T47D (cell line): Measurements from ENCODE around the gene ZBED6.

Source experiments
- DNase-seq, 2 experiments: peaks; one replicate each; pipeline versions ENCODE4 v3.0.0 to v3.0.0-alpha.2; 2011 to 2012; ENCODE audit warnings: low read depth in 1 of 2, low spot score in 1 of 2
- JUND ChIP-seq: IDR thresholded peaks from 2 replicates; pipeline ENCODE4 v1.6.1; 2012; ENCODE audit warnings: low read depth
- in situ Hi-C: cut with HindIII; loops from 2 replicates; pipeline ENCODE4 v1.10.0; 2016; ENCODE audit warnings: low sequenced_read_pairs, low pct_unique_long_range_greater_than_20kb

ZBED6 gene

DNA sequence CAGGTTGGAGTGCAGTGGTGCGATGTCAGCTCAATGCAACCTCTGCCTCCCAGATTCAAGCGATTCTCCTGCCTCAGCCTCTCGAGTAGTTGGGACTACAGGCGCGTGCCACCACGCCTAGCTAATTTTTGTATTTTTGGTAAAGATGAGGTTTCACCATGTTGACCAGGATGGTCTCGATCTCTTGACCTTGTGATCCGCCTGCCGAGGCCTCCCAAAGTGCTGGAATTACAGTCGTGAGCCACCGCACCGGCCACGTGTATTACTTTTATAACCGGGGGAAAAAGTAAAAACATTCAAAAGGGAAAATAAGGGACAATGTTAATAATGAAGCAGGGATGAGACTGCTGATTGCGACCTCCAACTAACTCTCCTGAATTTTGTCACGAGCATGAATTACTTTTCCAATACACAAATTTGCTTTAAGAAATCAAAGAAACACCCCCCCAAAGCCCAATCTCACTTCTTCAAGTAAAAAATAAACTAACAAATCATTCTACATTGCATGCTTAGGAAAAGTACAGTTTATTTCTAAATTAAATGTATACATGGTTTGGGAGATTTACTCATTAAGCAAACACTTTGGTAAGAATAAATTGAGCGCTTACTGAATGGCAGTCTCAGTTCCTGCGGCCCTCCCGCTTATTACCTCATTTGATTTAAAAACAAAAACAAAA, 521 bp upstream of the ZBED6 start:
- in situ Hi-C loops = no loop called here
- no peak for DNase-seq
- no peak for TF ChIP-seq JUND

DNA sequence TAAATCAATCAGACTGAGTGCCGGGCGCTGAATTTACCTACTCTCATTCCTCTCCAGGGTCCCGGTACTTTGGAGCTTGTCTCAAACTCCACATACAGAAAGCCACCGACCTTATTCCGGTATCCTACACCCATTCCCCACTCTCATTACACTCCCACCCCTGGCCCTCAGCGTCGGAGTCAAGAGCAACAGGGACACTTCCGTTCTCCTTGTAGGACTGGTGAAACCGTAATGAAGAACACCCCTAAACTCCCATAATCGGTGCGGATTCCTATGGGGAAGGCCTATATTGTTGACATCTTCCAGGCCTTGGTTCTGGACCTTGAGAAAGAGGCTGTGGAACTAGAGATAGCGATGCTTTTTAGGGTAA, 798 bp downstream of the ZBED6 start:
- peak in 1 of 2 experiments; percentile 54 for DNase-seq
- in situ Hi-C loops = no loop called here

DNA sequence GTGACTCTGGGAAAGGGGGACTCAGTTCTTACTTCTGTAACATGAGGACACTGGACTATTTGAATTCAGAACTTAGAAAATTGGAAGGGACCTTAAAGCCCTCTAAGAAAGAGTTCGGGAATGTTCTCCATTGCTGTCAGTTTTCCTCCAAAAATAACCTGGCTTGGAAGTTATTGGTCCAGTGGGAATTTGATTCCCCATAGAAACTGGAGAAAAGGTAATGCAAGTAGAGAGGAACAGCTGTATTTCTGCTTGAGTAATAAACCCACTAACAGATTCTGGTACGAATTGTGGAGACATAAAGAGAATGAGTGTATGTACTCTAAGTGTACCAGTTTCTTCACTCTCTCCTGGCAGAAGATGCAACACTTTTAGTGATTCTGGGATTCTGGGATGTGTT, 1.8 kb downstream of the ZBED6 start:
- in situ Hi-C loops = no loop called here
- TF ChIP-seq JUND = no peak
- no peak for DNase-seq

More for the DNA sequence above, 798 bp downstream of the ZBED6 start:
- TF ChIP-seq JUND = no peak

DNA sequence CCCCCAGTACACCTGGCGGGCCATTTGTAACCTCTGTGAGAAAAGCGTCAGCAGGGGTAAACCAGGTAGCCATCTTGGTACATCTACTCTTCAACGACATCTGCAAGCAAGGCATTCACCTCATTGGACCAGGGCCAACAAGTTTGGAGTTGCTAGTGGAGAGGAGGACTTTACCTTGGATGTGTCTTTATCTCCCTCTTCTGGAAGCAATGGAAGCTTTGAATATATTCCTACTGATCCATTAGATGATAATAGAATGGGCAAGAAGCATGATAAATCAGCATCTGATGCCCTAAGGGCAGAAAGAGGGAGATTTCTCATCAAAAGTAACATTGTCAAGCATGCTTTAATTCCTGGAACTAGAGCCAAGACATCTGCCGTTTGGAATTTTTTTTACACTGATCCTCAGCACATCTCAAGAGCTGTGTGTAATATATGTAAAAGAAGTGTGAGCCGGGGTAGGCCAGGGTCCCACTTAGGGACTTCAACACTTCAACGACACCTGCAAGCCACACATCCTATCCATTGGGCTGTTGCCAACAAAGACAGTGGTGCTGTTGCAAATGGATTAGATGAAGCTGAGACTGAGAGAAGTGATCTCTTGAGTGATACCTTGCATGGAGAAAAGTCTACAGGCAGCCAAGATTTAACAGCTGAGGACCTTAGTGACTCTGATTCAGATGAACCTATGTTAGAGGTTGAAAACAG, 2.7 kb downstream of the ZBED6 start:
- DNase-seq = peak in 1 of 2 experiments; percentile 47
- no peak for TF ChIP-seq JUND
- in situ Hi-C loops = no loop called here

DNA sequence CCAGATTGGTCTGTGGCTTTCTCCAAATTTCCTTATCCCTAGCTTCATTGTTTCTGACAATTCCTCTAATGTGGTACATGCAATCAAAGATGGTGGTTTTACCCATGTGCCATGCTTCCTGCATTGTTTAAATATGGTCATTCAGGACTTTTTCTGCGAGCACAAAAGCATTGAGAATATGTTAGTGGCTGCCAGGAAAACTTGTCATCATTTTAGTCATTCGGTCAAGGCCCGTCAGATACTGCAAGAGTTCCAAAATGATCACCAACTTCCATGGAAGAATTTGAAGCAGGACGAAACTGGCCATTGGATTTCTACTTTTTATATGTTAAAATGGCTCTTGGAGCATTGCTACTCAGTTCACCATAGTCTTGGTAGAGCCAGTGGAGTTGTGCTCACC, 3.7 kb downstream of the ZBED6 start:
- TF ChIP-seq JUND = no peak
- in situ Hi-C loops = no loop called here
- DNase-seq = no peak

DNA sequence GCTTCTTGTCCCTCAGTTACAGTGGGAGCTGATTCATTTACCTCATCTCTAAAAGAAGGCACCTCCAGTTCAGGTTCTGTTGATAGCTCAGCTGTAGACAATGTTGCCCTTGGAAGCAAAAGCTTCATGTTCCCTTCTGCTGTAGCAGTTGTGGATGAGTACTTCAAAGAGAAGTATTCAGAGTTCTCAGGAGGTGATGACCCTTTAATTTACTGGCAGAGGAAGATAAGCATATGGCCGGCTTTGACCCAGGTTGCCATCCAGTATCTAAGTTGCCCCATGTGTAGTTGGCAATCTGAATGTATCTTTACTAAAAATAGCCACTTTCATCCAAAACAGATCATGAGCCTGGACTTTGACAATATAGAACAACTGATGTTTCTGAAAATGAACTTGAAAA, 4.5 kb downstream of the ZBED6 start:
- no peak for DNase-seq
- no peak for TF ChIP-seq JUND
- in situ Hi-C loops = no loop called here

DNA sequence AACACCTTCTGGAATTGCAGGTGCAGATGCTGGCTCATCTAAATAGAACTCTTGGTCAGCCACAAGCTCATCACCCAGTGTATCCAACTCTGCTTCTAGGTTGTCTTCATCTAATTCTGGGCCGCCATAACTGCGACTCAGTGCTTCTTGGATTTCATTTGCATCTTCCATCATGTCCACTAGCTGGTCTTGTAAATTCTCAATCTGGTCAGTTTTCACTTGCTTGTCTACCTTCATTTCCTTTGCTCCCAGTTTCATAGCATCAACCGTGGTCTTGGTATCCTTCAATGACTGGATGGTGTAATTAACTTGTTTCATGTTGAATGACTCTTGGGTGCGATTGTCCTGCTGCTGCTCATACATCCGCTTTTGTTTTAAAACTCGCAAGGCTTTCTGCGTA, 10.3 kb downstream of the ZBED6 start:
- TF ChIP-seq JUND = no peak
- no peak for DNase-seq
- in situ Hi-C loops = no loop called here

DNA sequence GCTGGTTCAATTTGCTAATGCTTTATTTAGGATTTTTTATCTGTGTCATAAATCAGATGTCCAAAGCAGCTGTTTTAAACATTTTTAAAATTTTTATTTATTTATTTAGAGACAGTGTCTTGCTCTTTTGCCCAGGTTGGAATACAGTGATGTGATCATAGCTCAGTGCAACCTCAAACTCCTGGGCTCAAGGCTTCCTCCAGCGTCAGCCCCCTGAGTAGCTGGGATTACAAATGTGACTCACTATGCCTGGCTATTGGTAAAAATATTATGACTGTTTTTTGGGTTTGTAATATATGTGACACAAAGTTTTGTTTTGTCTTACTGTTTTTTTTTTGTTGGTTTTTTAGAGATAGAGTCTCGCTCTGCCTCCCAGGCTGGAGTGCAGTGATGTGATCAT, 11.8 kb downstream of the ZBED6 start:
- TF ChIP-seq JUND = no peak
- in situ Hi-C loops = no loop called here
- no peak for DNase-seq

DNA sequence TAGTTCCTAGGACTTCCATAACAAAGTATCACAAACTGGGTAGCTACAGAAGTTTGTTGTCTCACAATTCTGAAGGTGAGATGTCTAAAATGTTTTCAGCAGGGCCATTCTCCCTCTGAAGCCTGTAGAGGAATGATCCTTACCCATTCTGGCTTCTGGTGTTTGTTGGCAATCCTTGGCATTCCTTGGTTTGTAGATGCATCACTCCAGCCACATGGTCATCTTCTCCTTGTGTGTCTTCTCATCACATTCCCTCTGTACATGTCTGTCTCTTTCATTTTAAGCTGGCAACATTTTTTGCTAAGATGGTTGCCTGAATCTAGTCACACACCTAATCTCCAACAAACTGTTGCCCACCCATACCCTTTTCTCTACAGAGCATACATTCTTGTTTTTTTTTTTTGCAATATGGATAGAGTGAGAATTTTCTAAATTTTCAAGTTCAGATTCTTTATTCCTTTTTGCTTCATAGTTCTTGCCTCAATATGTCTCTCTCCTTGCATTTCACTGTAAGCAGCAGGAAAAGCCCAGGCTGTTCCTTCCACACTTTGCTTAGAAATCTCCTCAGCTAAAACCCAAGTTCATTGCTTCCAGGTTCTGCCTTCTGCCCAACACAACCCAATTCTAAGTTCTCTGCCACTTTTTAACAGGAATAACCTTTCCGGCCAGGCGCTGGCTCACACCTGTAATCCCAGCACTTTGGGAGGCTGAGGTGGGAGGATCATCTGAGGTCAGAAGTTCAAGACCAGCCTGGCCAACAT, 18.3 kb downstream of the ZBED6 start:
- TF ChIP-seq JUND = no peak
- in situ Hi-C loops = no loop called here
- DNase-seq = no peak

DNA sequence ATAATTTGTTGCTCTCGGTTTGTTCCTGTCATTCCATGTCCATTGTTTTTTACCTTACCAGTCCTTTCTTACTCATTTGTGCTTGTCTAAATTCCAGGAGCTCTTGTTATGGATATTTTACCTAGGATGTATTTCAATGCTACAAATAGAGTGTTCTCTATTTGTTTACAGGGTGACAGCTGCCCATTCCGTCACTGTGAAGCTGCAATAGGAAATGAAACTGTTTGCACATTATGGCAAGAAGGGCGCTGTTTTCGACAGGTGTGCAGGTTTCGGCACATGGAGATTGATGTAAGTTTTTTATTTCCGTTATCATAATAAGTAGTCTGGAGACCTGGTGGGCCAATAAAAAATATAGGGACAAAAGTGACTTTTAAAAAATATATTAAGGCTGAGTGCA, 23.0 kb downstream of the ZBED6 start:
- no peak for DNase-seq
- in situ Hi-C loops = no loop called here
- no peak for TF ChIP-seq JUND

DNA sequence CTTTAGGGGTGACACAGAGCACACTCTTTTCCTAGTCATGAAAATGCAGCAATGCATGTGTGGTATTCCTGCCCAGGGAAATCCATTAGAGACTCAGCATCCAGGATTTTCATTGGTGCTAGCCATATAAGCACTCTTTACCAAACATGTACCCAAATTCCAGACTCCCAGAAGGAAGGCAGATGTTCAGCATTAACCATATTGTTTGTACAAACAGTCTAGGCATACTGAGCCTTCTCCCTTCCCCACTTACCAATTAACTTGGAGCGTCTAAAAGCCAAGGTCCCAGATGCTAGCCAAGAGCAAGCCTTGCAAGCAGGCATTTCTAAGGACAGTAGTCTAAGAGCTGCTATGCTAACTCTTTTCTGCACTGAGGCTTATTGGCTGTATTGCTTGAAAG, 27.9 kb downstream of the ZBED6 start:
- no peak for DNase-seq
- TF ChIP-seq JUND = no peak
- in situ Hi-C loops = no loop called here

DNA sequence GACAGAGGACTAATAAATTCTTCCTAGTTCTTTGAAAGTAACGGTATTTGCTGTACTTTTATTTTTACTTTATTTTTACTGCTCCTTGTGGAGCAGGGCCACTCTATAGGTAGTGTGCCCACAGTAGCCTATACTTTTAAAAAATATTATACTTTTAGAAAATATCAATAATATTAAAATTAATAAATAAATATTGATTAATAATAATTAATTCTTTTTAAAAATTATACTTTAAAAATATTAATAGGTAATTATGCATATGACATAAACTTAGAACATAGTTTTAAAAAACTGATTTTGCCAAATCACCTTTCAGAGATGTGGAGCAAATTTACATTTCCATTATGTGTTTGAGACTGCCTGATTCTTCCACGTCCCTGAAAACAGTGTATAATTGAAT, 30.8 kb downstream of the ZBED6 start:
- no peak for TF ChIP-seq JUND
- in situ Hi-C loops = no loop called here
- no peak for DNase-seq

DNA sequence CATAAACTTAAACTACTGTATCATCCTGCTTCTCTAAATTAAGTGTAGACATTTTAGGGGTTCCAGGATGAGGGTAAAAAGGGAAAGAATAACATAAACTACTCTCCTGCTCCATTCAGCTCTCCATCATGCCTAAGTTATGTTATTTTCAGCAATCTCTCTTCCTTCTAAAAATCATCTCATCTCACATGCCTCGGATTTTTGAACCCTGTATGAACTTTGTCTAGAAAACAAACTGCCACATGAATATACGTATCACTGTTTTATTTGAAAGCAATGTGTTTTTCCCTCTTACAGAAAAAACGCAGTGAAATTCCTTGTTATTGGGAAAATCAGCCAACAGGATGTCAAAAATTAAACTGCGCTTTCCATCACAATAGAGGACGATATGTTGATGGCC, 32.6 kb downstream of the ZBED6 start:
- DNase-seq = peak in 1 of 2 experiments; percentile 14
- in situ Hi-C loops = no loop called here
- no peak for TF ChIP-seq JUND
